NK-92 (cell line): ENCODE measurements around the gene OXCT1.
"Not testable (repeated sequence)": the region's sequence is repeated elsewhere in the genome, so short reads cannot be mapped to it uniquely, and the experiment has no call there.

ENCODE experiments used
- DNase-seq: peaks from one replicate; lab custom pipeline; 2025; ENCODE audit not compliant: unreplicated experiment; lab: John Stamatoyannopoulos, UW

Gene OXCT1

GRCh38 chr5:41778410-41778809, 91.8 kb downstream of the OXCT1 start:
- DNase-seq = no peak

GRCh38 chr5:41776435-41776834, 93.8 kb downstream of the OXCT1 start:
- no peak for DNase-seq

- no peak for DNase-seq
Observed at GRCh38 chr5:41773799-41774198, 96.4 kb downstream of the OXCT1 start.

GRCh38 chr5:41772785-41773442, 97.3 kb downstream of the OXCT1 start:
- no peak for DNase-seq

- no peak for DNase-seq
Observed at GRCh38 chr5:41772056-41772455, 98.2 kb downstream of the OXCT1 start.

- no peak for DNase-seq
Observed at GRCh38 chr5:41770799-41771198, 99.4 kb downstream of the OXCT1 start.

- DNase-seq = no peak
Observed at GRCh38 chr5:41768692-41769091, 101.5 kb downstream of the OXCT1 start.

- DNase-seq = no peak
Observed at GRCh38 chr5:41764650-41765049, 105.6 kb downstream of the OXCT1 start.

GRCh38 chr5:41763574-41763973, 106.7 kb downstream of the OXCT1 start:
- no peak for DNase-seq

GRCh38 chr5:41763081-41763480, 107.1 kb downstream of the OXCT1 start:
- no peak for DNase-seq

GRCh38 chr5:41762426-41762825, 107.8 kb downstream of the OXCT1 start:
- DNase-seq = no peak

- no peak for DNase-seq
Observed at GRCh38 chr5:41761663-41762062, 108.6 kb downstream of the OXCT1 start.

GRCh38 chr5:41755705-41756104, 114.5 kb downstream of the OXCT1 start:
- no peak for DNase-seq

GRCh38 chr5:41754857-41755256, 115.4 kb downstream of the OXCT1 start:
- DNase-seq = no peak

- DNase-seq = no peak
Observed at GRCh38 chr5:41751867-41752266, 118.4 kb downstream of the OXCT1 start.

GRCh38 chr5:41748631-41749030, 121.6 kb downstream of the OXCT1 start:
- no peak for DNase-seq

GRCh38 chr5:41747708-41748107, 122.5 kb downstream of the OXCT1 start:
- DNase-seq = no peak

GRCh38 chr5:41747301-41747700, 122.9 kb downstream of the OXCT1 start:
- no peak for DNase-seq

- DNase-seq = not testable (repeated sequence)
Observed at GRCh38 chr5:41742608-41743007, 127.6 kb downstream of the OXCT1 start.

GRCh38 chr5:41738710-41739354, 131.4 kb downstream of the OXCT1 start:
- no peak for DNase-seq

- no peak for DNase-seq
Observed at GRCh38 chr5:41736641-41737040, 133.6 kb downstream of the OXCT1 start.

- no peak for DNase-seq
Observed at GRCh38 chr5:41735213-41735612, 135.0 kb downstream of the OXCT1 start.

GRCh38 chr5:41729381-41729780, 140.8 kb downstream of the OXCT1 start:
- DNase-seq = not testable (repeated sequence)
